SK-N-SH (cell line): ENCODE measurements around the gene BCHE. TPM values are rescaled to one million over a fixed set of nuclear protein-coding genes. Genes with fewer than 3 reads are reported as not detected.

Experiments
- CTCF ChIA-PET: fragments of 300-600, 350-600 bp; formaldehyde crosslinking; extraction: SDS; loops from one replicate; lab custom pipeline; 2021; lab: Yijun Ruan, JAX
- POLR2A ChIA-PET: fragments of 350-600 bp; sonication (Branson Sonifier 250); formaldehyde crosslinking; extraction: SDS; loops from one replicate; lab custom pipeline; 2020; ENCODE audit warnings: antibody characterized with exemption, inconsistent platforms; lab: Yijun Ruan, JAX
- DNase-seq: peaks from one replicate; pipeline ENCODE4 v3.0.0; 2012
- H2AFZ ChIP-seq: fragments of 200-600 bp; sonication (generic); 2 replicates; pipeline ENCODE4 v1.8.1; 2016; ENCODE audit warnings: antibody characterized with exemption, mild to moderate bottlenecking, low read depth
- H3F3A ChIP-seq: fragments of 200-600 bp; sonication (generic); replicated peaks from 2 replicates; pipeline ENCODE3; 2016; ENCODE audit warnings: antibody characterized with exemption, mild to moderate bottlenecking; ENCODE audit not compliant: insufficient read depth
- H3K27ac ChIP-seq, 2 experiments: fragments of 200-500 bp in 1 of 2; fragments of 200-600 bp in 1 of 2; sonication (Bioruptor generic) in 1 of 2; sonication (generic), shearing (Covaris generic) in 1 of 2; 2 replicates each; pipeline versions ENCODE4 v1.5.1 to v1.6.1; 2014 to 2016; ENCODE audit warnings: low read depth in 2 of 2, inconsistent platforms in 1 of 2, low read length in 1 of 2, mild to moderate bottlenecking in 1 of 2, mixed read lengths in 1 of 2
- H3K27me3 ChIP-seq: fragments of 200-600 bp; sonication (generic), shearing (Covaris generic); 2 replicates; pipeline ENCODE4 v1.6.1; 2016; ENCODE audit warnings: mixed run types; ENCODE audit not compliant: insufficient read depth
- H3K36me3 ChIP-seq, 2 experiments: fragments of 200-500 bp in 1 of 2; fragments of 200-600 bp in 1 of 2; sonication (Bioruptor generic) in 1 of 2; sonication (generic) in 1 of 2; replicated peaks in 1 of 2; 2 replicates each; pipeline versions ENCODE3 to v1.5.1; 2014 to 2016; ENCODE audit warnings: low read length in 1 of 2, mild to moderate bottlenecking in 1 of 2; ENCODE audit not compliant: insufficient read depth in 2 of 2, control insufficient read depth in 1 of 2
- H3K4me1 ChIP-seq, 2 experiments: fragments of 200-500 bp in 1 of 2; fragments of 200-600 bp in 1 of 2; sonication (Bioruptor generic) in 1 of 2; sonication (generic), shearing (Covaris generic) in 1 of 2; 2 replicates each; pipeline versions ENCODE4 v1.5.1 to v1.6.1; 2014 to 2016; ENCODE audit warnings: low read depth in 1 of 2, low read length in 1 of 2, mixed run types in 1 of 2; ENCODE audit not compliant: insufficient read depth in 2 of 2, control insufficient read depth in 1 of 2
- H3K4me2 ChIP-seq: fragments of 200-600 bp; sonication (generic), shearing (Covaris generic); 2 replicates; pipeline ENCODE4 v1.6.1; 2017; ENCODE audit warnings: mixed run types
- H3K4me3 ChIP-seq, 2 experiments: fragments of 200-500 bp in 1 of 2; fragments of 200-600 bp in 1 of 2; sonication (Bioruptor generic) in 1 of 2; sonication (generic), shearing (Covaris generic) in 1 of 2; 2 replicates each; pipeline versions ENCODE4 v1.5.1 to v1.8.1; 2014 to 2016; ENCODE audit warnings: low read depth in 2 of 2, inconsistent platforms in 1 of 2, low read length in 1 of 2, mild to moderate bottlenecking in 1 of 2, mixed read lengths in 1 of 2, moderate library complexity in 1 of 2
- H3K79me2 ChIP-seq: fragments of 200-600 bp; sonication (generic); 2 replicates; pipeline ENCODE4 v1.8.1; 2017; ENCODE audit warnings: mild to moderate bottlenecking; ENCODE audit not compliant: insufficient read depth
- H3K9ac ChIP-seq: fragments of 200-600 bp; sonication (generic); 2 replicates; pipeline ENCODE4 v1.6.1; 2017; ENCODE audit warnings: mixed run types
- H3K9me2 ChIP-seq: fragments of 200-600 bp; sonication (generic); 2 replicates; pipeline ENCODE4 v1.6.1; 2017; ENCODE audit warnings: mixed run types
- H3K9me3 ChIP-seq: fragments of 200-600 bp; sonication (generic); 2 replicates; pipeline ENCODE4 v1.6.1; 2017; ENCODE audit warnings: mixed run types, mild to moderate bottlenecking, moderate library complexity
- H4K20me1 ChIP-seq: fragments of 200-600 bp; sonication (generic); 2 replicates; pipeline ENCODE4 v1.6.1; 2017; ENCODE audit warnings: mild to moderate bottlenecking, mixed run types; ENCODE audit not compliant: insufficient read depth
- CHD2 ChIP-seq: fragments of 150-350 bp; IDR thresholded peaks from 2 replicates; pipeline ENCODE4 v1.6.1; 2018; ENCODE audit warnings: low read length; ENCODE audit not compliant: partially characterized antibody
- CTCF ChIP-seq: fragments of 200-600 bp; sonication (generic); IDR thresholded peaks from 2 replicates; pipeline ENCODE4 v1.6.1; 2017; ENCODE audit warnings: antibody characterized with exemption, mild to moderate bottlenecking, moderate library complexity
- FOXJ3 ChIP-seq: sonication (generic); formaldehyde crosslinking; IDR thresholded peaks from 2 replicates; pipeline ENCODE4 v1.5.1; 2020; ENCODE audit warnings: mild to moderate bottlenecking, missing genetic modification reagents
- FOXM1 ChIP-seq: IDR thresholded peaks from 2 replicates; pipeline ENCODE4 v1.4.0; 2012; ENCODE audit warnings: low read depth, mild to moderate bottlenecking
- GABPA ChIP-seq: IDR thresholded peaks from 2 replicates; pipeline ENCODE4 v1.4.0; 2012; ENCODE audit warnings: low read depth, mild to moderate bottlenecking
- GATA2 ChIP-seq: sonication (generic); formaldehyde crosslinking; IDR thresholded peaks from 2 replicates; pipeline ENCODE4 v1.5.0; 2020; ENCODE audit warnings: mild to moderate bottlenecking, missing genetic modification reagents
- MAX ChIP-seq: IDR thresholded peaks from 2 replicates; pipeline ENCODE4 v1.4.0; 2012; ENCODE audit warnings: low read depth
- MEF2A ChIP-seq: IDR thresholded peaks from 2 replicates; pipeline ENCODE4 v1.4.0; 2012; ENCODE audit warnings: low read depth, borderline replicate concordance
- MXI1 ChIP-seq: IDR thresholded peaks from 2 replicates; pipeline ENCODE4 v1.6.1; 2012; ENCODE audit warnings: mild to moderate bottlenecking, low read depth, low read length, improper control_type of control experiment
- NFIC ChIP-seq: IDR thresholded peaks from 2 replicates; pipeline ENCODE4 v1.4.0; 2012; ENCODE audit warnings: borderline replicate concordance
- RAD21 ChIP-seq: IDR thresholded peaks from 2 replicates; pipeline ENCODE4 v1.6.1; 2012; ENCODE audit warnings: mild to moderate bottlenecking, low read length
- RCOR1 ChIP-seq: fragments of 150-350 bp; IDR thresholded peaks from 2 replicates; pipeline ENCODE4 v1.6.1; 2017; ENCODE audit warnings: antibody characterized with exemption, low read length
- TAF1 ChIP-seq: IDR thresholded peaks from 2 replicates; pipeline ENCODE4 v1.6.1; 2012; ENCODE audit warnings: low read depth, mild to moderate bottlenecking, low read length, moderate library complexity, borderline replicate concordance
- TCF12 ChIP-seq: IDR thresholded peaks from 2 replicates; pipeline ENCODE4 v1.4.0; 2012
- ZBTB33 ChIP-seq: IDR thresholded peaks from 2 replicates; pipeline ENCODE4 v1.4.0; 2012; ENCODE audit warnings: low read depth, borderline replicate concordance
- WGBS: methylation state at CpG from one replicate; pipeline ENCODE4 v1.1.6; 2017; ENCODE audit warnings: low lambda C conversion rate; 5-methylcytosine and 5-hydroxymethylcytosine counted together
- polyA plus RNA-seq, 3 experiments: library from polyadenylated mRNA; depleted of rRNA; stranded (reverse); fragments of >200 nt; gene quantifications; 2 replicates each; pipeline ENCODE4 v1.2.3, GENCODE V29; 2012
- TF ChIP-seq, protein P1 (sequence below): IDR thresholded peaks from 2 replicates; pipeline ENCODE4 v1.6.1; 2012; ENCODE audit warnings: mild to moderate bottlenecking, low read depth, low read length, moderate library complexity

BCHE gene
- polyA plus RNA-seq, 1 of the 3 experiments (the other 2 are of a cell fraction), result not detected

DNA sequence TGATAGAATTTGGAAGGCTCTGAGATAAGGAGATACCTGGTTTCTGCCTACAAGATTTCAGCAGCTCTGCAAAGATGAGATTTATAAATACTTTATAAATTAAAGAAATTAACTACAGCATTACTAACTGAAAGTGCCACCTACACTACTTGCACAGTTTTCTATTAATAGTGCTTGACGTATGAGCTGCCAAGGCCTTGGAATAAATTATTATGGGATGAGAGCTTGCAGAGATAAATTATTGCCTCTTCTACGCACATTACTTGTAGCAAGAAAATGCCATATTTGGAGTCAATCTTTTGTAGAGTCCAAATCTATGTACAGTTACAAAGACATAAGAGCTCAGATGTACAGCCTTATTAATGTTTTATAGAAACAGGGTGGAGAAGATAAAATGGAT, 89.1 kb downstream of the BCHE start:
- no peaks in the 10 kb centered on the region for H3K27me3 ChIP-seq
- ChIA-PET POLR2A (no interaction called here), CTCF (no interaction called here)
- H3K9me3 ChIP-seq, result no peaks in the 10 kb centered on the region
- no peaks in the 10 kb centered on the region for H3K4me1 ChIP-seq
- no peaks in the 10 kb centered on the region for H3K79me2 ChIP-seq
- no peaks in the 10 kb centered on the region for H3F3A ChIP-seq
- H3K36me3 ChIP-seq, result no peaks in the 10 kb centered on the region
- H2AFZ ChIP-seq, result no peak overlapping the region
- 15% methylated on average over 2 of the region's 2 CpGs for WGBS
- no peaks in the 10 kb centered on the region for H4K20me1 ChIP-seq
- TF ChIP-seq CHD2 (no peak), FOXM1 (no peak), TCF12 (no peak), CTCF (no peak), RCOR1 (no peak), GABPA (no peak), RAD21 (no peak), GATA2 (CRISPR knock-in tag) (no peak), NFIC (no peak), FOXJ3 (CRISPR knock-in tag) (no peak), MAX (no peak), TAF1 (no peak), ZBTB33 (no peak), MXI1 (no peak), MEF2A (no peak)
- TF ChIP-seq, protein P1, sequence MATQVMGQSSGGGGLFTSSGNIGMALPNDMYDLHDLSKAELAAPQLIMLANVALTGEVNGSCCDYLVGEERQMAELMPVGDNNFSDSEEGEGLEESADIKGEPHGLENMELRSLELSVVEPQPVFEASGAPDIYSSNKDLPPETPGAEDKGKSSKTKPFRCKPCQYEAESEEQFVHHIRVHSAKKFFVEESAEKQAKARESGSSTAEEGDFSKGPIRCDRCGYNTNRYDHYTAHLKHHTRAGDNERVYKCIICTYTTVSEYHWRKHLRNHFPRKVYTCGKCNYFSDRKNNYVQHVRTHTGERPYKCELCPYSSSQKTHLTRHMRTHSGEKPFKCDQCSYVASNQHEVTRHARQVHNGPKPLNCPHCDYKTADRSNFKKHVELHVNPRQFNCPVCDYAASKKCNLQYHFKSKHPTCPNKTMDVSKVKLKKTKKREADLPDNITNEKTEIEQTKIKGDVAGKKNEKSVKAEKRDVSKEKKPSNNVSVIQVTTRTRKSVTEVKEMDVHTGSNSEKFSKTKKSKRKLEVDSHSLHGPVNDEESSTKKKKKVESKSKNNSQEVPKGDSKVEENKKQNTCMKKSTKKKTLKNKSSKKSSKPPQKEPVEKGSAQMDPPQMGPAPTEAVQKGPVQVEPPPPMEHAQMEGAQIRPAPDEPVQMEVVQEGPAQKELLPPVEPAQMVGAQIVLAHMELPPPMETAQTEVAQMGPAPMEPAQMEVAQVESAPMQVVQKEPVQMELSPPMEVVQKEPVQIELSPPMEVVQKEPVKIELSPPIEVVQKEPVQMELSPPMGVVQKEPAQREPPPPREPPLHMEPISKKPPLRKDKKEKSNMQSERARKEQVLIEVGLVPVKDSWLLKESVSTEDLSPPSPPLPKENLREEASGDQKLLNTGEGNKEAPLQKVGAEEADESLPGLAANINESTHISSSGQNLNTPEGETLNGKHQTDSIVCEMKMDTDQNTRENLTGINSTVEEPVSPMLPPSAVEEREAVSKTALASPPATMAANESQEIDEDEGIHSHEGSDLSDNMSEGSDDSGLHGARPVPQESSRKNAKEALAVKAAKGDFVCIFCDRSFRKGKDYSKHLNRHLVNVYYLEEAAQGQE, result no peak
- no peak overlapping the region for H3K27ac ChIP-seq
- DNase-seq, result no peak
- H3K4me2 ChIP-seq, result no peak overlapping the region
- H3K9ac ChIP-seq, result no peak overlapping the region
- no peaks in the 10 kb centered on the region for H3K9me2 ChIP-seq
- no peak overlapping the region for H3K4me3 ChIP-seq
